ENCODE measurements around the gene WDR76. TPM values are rescaled to one million over a fixed set of nuclear protein-coding genes. Genes with fewer than 3 reads are reported as not detected.

Gene WDR76
- total RNA-seq, 2 experiments from 2014 or later, result 126 to 170 TPM

DNA sequence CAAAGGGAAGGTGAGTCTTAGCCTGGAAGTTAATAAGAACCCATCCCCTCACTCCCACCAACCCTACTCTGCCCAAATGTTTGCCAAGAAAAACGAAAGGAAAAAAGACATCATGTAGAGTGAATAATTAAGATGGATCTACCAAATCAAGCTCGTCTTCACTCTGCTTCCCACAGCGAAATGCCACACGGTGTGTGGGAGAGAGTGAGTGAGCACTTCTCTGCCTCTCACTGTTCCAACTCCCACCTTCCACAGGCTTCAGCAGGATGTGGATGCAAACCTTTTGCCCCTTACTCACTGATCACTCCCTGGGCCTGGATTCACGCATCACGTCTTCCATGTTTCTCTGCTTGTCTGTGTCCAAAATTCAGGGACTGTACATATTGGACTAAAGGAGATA is 85.4 kb downstream of the WDR76 start:
- no peaks in the 10 kb centered on the region for H3K9me2 ChIP-seq (ENCODE audit: insufficient read depth, low read length)
- H4K20me1 ChIP-seq (ENCODE audit: insufficient read depth, low read length), result no peaks in the 10 kb centered on the region
- no peak for DNase-seq (ENCODE audit: low spot score)
- TF ChIP-seq EZH2phosphoT487 (IDR thresholded peaks at IDR 0.05; ENCODE audit: borderline replicate concordance, low read depth, low read length), result no peak
- no peak overlapping the region for H3K27ac ChIP-seq (ENCODE audit: low read depth, low read length, poor library complexity, severe bottlenecking)
- no peaks in the 10 kb centered on the region for H3K9me3 ChIP-seq (ENCODE audit: low read length)
- no peaks in the 10 kb centered on the region for H3K79me2 ChIP-seq (ENCODE audit: insufficient read depth, low read depth, low read length)
- no peak overlapping the region for H3K4me2 ChIP-seq (ENCODE audit: low read length)
- H3K4me1 ChIP-seq (ENCODE audit: insufficient read depth, low read length, poor library complexity, severe bottlenecking), result no peaks in the 10 kb centered on the region
- H3K36me3 ChIP-seq (ENCODE audit: insufficient read depth, low read length), result no peaks in the 10 kb centered on the region
- BruUV-seq (replicated peaks), result no TSS peak
- no peak overlapping the region for H3K4me3 ChIP-seq (ENCODE audit: low read depth, low read length, poor library complexity, severe bottlenecking)
- intact Hi-C loops (cut with micrococcal nuclease; ENCODE audit: unreplicated experiment), result no loop called here
- ChIA-PET CTCF (ENCODE audit: unreplicated experiment) (no interaction called here), POLR2A (interaction anchor here (0.9 kb wide), 1 partner anchor 16 kb away, joined by 3 read pairs; no protein-coding TSS in a partner anchor)
- no peak overlapping the region for H2AFZ ChIP-seq (ENCODE audit: low read length)

DNA sequence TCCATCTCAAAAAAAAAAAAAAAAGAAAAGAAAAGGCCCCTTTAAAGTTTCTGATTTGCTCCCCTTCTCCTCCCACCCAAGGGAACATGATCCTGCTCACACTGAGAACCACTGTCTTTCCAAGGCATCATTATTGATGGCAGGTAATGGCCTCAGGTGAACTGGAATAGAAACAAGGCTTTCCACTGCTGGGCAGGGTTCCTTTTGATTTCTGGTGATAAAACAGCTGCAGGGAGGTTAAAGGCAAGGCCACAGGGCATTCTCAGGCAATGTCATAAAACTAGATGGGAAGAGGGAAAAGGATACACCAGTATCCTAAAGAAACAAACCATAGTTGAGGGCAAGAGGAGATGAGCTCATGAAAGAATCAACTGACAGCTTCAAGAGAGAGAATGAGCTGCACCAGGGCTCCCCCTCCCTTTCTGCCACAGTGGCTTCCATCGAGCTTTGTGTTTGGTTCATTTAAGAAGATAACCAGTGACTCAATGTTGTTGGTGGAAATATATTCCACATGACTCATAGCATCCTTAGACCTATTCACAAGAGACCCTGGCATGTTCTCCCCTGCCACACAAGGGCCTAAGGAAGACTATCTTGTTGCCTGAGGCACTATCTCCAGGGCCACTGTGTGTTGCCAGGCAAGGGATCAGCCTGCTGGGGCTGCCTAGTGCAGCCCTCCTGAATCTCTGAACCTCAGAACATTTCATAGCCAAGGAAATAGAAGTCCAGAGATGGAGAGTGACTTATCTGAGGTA is 86.4 kb downstream of the WDR76 start:
- DNase-seq (ENCODE audit: low spot score), result no peak
- H3K79me2 ChIP-seq (ENCODE audit: insufficient read depth, low read depth, low read length), result no peaks in the 10 kb centered on the region
- BruUV-seq (replicated peaks), result no TSS peak
- ChIA-PET POLR2A (no interaction called here), CTCF (ENCODE audit: unreplicated experiment) (no interaction called here)
- no peaks in the 10 kb centered on the region for H3K9me2 ChIP-seq (ENCODE audit: insufficient read depth, low read length)
- H2AFZ ChIP-seq (ENCODE audit: low read length), result no peak overlapping the region
- no peak overlapping the region for H3K4me2 ChIP-seq (ENCODE audit: low read length)
- H4K20me1 ChIP-seq (ENCODE audit: insufficient read depth, low read length), result no peaks in the 10 kb centered on the region
- H3K36me3 ChIP-seq (ENCODE audit: insufficient read depth, low read length), result no peaks in the 10 kb centered on the region
- H3K27ac ChIP-seq (ENCODE audit: low read depth, low read length, poor library complexity, severe bottlenecking), result no peak overlapping the region
- no peaks in the 10 kb centered on the region for H3K4me1 ChIP-seq (ENCODE audit: insufficient read depth, low read length, poor library complexity, severe bottlenecking)
- H3K9me3 ChIP-seq (ENCODE audit: low read length), result no peaks in the 10 kb centered on the region
- TF ChIP-seq, protein P1, sequence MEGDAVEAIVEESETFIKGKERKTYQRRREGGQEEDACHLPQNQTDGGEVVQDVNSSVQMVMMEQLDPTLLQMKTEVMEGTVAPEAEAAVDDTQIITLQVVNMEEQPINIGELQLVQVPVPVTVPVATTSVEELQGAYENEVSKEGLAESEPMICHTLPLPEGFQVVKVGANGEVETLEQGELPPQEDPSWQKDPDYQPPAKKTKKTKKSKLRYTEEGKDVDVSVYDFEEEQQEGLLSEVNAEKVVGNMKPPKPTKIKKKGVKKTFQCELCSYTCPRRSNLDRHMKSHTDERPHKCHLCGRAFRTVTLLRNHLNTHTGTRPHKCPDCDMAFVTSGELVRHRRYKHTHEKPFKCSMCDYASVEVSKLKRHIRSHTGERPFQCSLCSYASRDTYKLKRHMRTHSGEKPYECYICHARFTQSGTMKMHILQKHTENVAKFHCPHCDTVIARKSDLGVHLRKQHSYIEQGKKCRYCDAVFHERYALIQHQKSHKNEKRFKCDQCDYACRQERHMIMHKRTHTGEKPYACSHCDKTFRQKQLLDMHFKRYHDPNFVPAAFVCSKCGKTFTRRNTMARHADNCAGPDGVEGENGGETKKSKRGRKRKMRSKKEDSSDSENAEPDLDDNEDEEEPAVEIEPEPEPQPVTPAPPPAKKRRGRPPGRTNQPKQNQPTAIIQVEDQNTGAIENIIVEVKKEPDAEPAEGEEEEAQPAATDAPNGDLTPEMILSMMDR (conservative IDR thresholded peaks at IDR 0.05; ENCODE audit: low read length), result no peak
- no peak for TF ChIP-seq EZH2phosphoT487 (IDR thresholded peaks at IDR 0.05; ENCODE audit: borderline replicate concordance, low read depth, low read length)
- no peak overlapping the region for H3K4me3 ChIP-seq (ENCODE audit: low read depth, low read length, poor library complexity, severe bottlenecking)
- intact Hi-C loops (cut with micrococcal nuclease; ENCODE audit: unreplicated experiment), result no loop called here

DNA sequence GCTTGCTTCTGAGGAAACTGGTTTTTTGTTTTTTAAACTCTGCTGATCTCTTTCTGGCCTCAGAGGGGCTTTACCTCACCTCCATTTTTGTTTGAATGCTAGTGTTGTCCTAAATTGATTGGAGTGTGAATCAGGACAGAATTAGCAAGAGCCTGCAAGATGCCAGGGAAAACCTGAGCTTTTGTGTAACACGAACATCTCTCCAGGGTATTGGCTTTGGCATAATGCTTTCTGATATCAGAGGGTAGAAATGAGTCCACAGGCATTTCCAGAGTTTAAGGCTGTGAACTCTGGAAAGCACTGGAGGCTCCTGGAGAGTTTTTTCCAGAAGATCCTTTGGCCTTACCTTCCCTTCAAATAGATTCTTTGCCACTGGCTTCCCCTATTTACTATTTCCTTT is 87.1 kb downstream of the WDR76 start:
- CTCF ChIA-PET (ENCODE audit: unreplicated experiment), result no interaction called here
- H3K27ac ChIP-seq (ENCODE audit: low read depth, low read length, poor library complexity, severe bottlenecking), result no peak overlapping the region
- H3K4me1 ChIP-seq (ENCODE audit: insufficient read depth, low read length, poor library complexity, severe bottlenecking), result no peaks in the 10 kb centered on the region
- no peaks in the 10 kb centered on the region for H3K36me3 ChIP-seq (ENCODE audit: insufficient read depth, low read length)
- H3K9me3 ChIP-seq (ENCODE audit: low read length), result no peaks in the 10 kb centered on the region
- intact Hi-C loops (cut with micrococcal nuclease; ENCODE audit: unreplicated experiment), result no loop called here
- no peak for TF ChIP-seq EZH2phosphoT487 (IDR thresholded peaks at IDR 0.05; ENCODE audit: borderline replicate concordance, low read depth, low read length)
- TF ChIP-seq, protein P1 (conservative IDR thresholded peaks at IDR 0.05; ENCODE audit: low read length), result no peak
- no peaks in the 10 kb centered on the region for H3K79me2 ChIP-seq (ENCODE audit: insufficient read depth, low read depth, low read length)
- H2AFZ ChIP-seq (ENCODE audit: low read length), result no peak overlapping the region
- no peaks in the 10 kb centered on the region for H3K9me2 ChIP-seq (ENCODE audit: insufficient read depth, low read length)
- no TSS peak for BruUV-seq (replicated peaks)
- no peaks in the 10 kb centered on the region for H4K20me1 ChIP-seq (ENCODE audit: insufficient read depth, low read length)
- POLR2A ChIA-PET, result interaction anchor here (0.6 kb wide), 2 partner anchors 501 to 1098 kb away, joined by 3 read pairs; no protein-coding TSS in a partner anchor
- no peak overlapping the region for H3K4me2 ChIP-seq (ENCODE audit: low read length)
- DNase-seq (ENCODE audit: low spot score), result no peak
- H3K4me3 ChIP-seq (ENCODE audit: low read depth, low read length, poor library complexity, severe bottlenecking), result no peak overlapping the region

All from OCI-LY7 (cell line).